CD4-positive, alpha-beta T cell treated with Interleukin-21 for 1 hour (primary cell): ENCODE data around the gene WIPF2.
"Not testable (repeated sequence)": the region's sequence is repeated elsewhere in the genome, so short reads cannot be mapped to it uniquely, and the experiment has no call there.

Experiments used
- DNase-seq: peaks from one replicate; pipeline ENCODE4 v3.0.0-alpha.2; 2020

The WIPF2 gene

DNA sequence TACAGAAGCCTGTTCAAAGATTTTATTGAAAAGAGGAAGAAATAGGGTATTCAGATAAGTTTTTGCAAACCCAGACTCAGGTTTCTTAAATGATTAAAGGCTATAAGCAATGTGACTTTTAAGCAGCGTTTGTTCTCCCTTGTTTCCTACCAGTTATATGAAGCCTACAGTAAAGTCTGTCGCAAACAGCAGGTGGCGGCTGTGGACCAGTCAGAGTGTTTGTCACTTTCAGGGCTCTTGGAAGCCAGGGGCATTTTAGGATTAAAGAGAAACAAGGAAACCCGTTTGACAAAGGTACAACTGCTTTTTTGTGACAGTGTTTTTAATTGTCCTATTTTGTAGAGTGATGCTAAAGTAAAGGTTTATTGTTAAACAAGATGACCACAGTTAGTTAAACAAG lies 82.2 kb downstream of the WIPF2 start:
- no peak for DNase-seq

DNA sequence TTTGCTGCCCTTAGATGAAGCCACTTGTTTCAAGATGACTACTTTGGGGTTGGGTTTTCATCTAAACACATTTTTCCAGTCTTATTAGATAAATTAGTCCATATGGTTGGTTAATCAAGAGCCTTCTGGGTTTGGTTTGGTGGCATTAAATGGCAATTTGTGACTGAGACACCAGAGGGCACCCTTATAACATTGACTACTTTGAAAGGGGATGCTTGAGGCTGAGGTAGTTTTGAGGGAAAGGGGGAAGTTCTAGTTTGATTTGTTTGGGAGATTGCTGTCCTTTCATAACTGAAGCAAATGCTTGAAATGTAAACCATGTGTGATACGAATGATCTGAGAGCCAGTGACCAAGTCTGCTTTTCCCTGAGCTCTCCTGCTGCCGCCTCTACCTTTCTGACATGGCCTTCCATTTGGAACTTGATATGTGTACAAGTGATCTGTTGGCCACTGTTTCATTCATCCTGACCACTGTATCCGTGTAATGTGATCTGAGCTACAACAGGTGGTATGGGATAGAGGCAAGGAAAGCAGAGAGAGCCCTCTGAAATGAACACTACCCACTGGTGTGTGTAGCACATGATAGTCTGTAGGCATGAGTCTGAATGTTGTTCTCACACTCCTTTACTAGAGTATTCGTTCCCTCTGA lies 84.0 kb downstream of the WIPF2 start:
- DNase-seq = peak; percentile 79

DNA sequence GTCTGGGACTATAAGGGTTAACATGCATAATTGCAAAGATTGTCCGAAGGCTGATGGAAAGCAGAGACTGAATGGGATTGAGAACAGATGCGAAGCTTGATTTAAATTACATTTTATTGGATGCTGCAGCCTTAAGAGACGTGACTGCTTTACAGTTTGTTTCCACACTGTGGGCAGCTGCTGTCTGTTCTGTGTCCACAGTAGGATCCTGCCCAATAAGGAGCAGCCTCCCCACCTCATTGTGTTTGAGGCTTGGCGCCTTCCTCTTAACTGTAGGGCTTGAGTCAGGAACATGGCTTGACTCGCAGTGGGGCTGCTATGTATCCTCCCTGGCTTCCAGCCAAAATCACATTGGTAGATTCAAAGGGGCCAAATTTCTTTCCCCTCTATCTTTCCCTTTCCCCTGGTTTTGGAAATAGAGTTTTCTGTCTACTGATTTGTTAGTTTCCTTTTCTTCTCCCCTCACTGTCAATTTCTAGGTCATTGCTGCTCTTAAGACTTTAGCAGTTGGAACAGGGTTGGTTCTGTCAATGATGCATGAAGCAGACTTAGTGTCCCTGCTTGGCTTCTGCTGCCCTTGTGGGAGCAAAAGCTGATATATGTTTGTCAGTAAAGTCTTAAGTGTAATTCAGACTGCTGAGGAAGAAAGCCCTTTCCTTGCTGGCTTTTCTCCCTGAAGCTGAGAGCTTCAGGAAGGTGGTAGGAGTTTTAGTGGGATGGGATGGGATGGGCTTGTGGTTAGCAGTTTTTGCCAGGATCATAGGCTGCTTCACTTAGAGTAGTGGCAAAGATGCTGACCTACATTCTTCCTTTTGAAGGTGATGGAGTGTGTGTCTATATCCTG lies 84.8 kb downstream of the WIPF2 start:
- DNase-seq = no peak

DNA sequence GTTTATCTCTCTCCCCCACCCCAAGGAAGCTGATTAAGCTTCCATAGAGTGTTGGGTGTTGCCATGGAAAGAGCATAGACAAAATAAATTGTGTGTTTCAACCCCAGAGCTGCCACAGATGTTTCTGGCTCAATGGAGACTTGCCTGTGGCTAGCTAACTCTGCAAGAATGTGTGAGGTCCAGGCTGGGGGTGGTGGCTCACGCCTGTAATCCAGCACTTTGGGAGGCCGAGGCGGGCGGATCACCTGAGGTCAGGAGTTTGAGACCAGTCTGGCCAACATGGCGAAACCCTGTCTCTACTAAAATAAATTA lies 85.4 kb downstream of the WIPF2 start:
- DNase-seq = not testable (repeated sequence)

DNA sequence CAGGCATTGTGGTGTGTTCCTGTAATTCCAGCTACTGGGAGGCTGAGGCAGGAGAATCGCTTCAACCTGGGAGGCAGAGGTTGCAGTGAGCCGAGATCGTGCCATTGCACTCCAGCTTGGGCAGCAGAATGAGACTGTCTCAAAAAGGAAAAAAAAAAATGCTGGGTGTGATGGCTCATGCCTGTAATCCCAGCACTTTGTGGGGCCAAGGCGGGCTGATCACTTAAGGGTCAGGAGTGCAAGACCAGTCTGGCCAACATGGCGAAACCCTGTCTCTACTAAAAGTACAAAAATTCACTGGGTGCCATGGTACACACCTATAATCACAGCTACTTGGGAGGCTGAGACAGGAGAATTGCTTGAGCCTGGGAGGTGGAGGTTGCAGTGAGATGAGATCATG lies 85.8 kb downstream of the WIPF2 start:
- DNase-seq = not testable (repeated sequence)

DNA sequence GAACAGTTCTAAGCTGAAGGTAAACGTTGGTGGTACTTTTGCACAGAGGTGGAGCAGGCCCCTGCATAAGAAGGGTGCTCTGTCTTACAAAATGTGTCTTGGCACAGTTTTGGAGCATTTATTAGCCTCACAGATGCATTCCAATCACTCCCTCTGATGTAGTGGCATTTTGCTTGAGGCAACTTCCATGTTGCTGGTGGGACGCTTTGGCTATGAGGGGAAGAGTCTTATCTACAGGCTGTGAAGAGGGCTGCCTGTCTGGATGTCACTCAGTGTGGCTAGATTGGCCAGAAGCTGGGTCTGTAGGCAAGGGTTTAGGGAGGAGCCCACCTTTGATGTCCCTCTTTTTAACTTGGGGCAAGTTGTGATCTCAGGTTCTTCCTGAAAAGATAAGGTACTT lies 87.3 kb downstream of the WIPF2 start:
- no peak for DNase-seq

DNA sequence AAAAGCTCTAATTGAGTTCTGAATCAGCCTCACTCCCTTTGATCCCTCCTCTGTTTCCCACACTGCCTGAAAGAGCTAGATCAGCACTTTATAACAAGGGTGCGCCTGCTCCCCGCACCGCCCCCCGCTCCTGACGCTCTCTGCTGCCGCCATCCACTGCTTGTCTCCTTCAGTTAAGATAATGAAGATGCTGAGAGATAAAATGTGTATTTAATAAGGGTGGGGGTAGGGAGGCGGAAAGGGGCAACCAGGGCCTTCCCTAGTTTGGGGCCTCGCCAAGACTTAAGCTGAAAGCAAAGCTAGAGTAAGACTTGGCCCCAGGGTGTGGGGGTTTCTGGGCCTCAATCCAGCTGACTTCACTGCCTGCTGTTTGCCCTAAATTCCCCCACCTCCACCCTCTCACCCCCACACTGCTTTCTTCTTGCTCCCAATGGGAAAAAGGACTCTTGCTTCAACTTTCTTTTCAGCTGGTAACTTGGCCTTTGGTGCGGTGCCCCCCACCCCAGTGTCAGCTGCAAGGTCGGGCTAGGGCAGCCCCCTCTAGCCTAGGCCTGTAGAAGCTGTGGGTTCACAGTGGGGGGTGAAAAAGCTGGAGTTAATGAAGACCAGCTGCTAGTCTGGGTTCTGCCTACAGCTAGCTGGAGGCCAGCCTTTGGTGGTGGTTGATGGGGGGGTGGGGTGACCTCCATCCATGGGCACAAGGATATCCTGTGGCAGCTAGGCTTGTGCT lies 88.1 kb downstream of the WIPF2 start:
- DNase-seq = peak; percentile 40

DNA sequence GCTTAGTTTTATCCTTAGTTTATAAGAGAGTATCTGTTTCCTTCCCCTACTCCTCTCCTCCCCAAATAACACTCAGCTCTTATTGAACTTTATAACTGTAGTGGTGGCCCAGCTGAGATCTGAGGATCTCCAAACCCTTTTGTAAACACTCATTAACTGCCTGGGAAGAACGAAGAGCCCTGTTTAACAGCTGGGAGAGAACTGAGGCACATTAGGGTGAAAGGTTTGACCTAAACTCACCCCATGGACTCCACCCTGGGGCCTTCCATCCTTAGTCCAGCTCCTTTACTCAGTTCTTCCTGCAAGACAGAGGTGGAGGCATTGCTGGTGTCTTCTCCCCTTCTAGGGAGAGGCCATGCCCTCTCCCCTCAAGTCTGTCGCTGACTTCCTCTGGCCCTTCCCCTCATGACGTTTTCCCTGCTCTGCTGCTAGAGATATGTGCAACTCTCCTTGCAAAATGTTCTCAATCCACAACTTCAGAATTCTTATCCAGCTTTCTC lies 88.7 kb downstream of the WIPF2 start:
- no peak for DNase-seq

DNA sequence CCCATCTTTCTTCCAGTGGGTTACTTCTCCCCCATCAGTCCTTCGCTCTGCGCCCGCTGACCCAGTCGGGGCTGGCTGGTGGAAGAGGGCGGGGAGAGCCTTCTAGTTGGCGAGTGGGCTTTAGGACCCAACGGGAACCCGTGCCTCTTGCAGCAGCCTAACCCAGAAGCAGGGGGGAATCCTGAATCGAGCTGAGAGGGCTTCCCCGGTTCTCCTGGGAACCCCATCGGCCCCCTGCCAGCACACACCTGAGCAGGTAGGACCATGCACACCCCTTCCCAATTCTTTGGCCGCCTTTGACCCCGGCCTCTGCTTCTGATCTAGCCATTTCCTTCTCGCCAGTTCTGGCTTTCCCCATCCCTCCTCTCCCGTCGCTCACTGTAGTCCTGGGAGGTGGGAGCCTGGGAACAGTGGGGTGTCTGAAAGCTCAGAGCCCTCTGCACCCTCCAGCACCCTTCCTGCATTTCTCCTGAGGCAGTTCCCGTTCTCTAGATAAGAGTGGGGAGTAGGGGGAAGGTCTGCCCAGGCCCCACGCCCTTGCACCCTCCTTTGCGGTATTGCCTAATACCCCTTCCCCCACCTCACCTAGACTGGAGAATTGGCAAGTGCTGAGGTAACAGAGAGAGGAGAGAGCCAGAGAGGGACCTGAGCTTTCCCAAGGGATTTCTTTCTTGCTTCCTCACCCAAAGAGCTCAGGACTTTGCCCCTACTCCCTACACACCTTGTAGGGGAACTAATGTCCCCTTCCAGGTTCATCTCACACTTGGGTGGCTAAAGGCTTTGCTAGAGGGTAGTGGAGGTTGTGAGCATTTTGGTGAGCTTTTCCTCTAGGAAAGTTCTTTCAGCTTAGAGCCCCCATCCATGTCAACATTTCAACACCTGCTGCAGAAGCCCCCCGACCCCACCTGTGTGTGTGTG lies 90.2 kb downstream of the WIPF2 start, which contains the start of gene RARA:
TSS of gene RARA (plus strand) at position 150 of the 918 bp plus-strand sequence. CDS start 22,039 bp downstream, outside the sequence.
- DNase-seq = peak; percentile 33

DNA sequence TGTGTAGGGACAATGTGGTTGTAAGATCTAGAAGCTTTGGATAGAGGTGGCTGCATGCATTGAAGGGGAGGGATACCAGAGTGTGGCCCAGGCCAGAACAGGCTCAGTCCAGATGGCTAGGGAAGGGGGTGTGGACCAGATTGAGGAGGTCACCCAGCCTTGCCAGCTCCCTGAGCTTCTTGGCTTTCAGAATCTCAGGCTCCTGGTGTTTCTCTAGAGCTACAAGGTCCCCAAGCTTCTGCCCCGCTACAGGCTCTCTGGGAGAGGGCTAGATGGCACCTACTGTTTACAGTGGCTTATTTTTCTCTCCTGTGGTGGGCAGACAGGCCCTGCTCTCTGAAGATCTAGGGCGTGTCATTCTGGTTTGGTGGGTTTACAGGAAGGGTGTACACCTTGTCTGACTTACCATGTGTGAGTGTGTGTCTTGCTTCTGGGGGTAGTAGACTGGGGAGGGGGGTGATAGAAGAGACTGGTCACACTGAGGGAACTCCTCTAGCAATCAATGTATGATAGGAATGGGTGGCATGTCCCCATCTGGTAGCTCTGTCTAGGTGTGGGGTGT lies 90.9 kb downstream of the WIPF2 start:
- peak; percentile 32 for DNase-seq

DNA sequence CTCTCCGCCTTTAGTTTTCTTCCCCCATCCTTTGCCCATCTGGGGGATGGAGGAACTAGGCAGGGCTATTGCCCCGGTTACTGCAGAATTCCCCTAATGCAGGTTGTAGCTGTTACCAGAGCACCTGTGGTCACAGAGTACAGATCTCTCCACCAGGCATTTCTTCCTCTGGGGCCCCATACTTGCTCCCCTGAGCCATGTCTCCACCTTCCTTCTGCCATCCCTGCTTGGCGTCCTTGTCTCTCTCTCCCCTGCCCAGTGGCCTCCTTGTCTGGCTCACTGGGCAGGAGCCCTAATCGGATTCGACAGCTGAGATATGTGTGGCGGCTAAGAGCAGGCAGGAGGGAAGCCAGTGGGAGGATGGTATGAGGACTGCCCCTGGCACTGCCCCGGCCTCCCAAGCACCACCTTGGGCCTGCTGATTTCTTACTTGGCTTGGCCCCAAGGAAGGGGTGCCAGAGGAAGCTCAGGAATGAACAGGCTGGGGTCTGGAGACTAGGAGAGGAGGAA lies 91.8 kb downstream of the WIPF2 start:
- no peak for DNase-seq

DNA sequence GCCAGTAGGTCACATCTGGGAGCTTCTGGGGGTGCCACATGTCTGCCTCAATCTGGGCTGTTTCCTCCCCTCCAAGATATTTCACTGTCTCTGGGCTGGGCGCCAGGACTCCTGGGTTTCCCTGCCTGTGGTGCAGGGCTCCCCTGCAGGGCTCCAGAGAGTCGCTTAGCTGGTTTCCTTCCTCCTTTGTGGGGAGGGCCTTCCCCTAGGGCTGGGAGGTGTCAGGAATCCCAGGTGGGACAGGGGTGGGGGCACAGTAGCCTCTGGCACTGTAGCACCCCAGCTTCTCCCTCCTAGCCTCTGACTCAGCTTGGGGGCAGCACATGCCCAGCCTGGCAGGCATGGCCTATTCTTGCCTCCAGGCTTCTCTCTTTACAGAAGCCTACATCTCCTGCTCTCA lies 92.5 kb downstream of the WIPF2 start:
- DNase-seq = no peak

DNA sequence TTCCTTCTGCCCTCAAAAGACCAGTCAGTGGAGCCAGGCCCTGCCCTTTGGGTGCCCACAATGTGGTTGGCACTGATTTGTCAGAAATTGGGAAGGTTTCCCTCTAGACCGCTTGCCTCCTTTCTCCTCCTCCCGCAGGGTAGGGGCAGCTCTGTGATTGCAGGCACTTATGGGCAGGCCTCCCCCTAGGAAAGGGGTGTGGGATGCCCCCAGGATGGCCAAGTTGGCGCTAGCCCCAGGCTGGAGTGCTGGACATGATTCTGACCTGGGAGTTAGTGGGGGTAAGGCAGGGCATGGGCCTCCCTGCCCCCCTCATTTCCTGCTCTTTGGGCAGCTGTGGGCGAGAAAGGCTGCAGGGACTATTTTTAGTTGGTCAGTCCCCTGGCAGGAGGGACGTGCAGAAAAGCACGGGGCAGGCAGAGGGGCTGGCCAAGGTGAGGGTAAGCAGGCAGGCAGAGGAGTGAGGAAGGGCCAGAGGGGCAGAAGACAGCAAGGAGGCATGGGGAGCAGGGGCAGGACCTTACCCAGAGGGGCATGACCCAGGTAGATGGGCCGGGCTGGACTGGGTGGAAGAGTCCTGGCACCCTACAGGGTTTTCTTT lies 93.1 kb downstream of the WIPF2 start:
- no peak for DNase-seq

DNA sequence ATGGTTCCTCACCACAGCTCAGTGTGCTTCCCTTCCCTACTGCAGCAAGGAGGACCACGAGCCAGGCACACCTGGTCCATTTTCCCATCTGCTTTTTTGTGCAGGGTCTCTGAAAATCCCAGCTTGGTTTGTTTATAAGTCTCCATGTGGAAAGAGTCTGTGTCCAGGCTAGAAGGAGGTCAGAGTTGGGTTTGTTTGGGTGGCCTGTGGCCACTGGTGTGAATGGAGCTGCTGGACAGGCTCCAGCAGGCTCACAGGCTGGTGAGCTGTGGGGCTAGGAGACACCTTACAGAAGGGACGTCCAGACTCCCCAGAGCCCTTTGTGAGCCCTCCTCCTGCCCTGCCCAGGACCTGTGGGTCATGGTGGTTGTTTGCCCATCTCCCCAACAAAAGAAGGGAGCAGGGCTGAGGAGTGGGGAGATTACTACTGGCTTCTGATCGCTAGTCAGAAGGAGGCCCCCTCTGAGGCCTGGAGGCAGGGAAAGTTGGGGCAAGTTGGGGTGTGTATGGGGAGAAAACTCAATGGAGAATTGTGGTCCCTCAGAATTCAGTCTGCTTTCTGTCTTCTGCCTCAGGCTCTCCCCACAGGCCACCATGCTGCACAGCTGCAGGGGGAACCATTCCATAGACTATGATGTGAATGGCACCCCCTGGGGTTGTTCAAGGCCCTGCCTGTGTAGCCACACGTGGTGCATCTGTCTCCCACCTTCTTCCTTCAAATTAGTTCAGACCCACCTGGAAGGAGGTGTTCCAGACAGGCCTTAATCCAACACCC lies 94.0 kb downstream of the WIPF2 start:
- no peak for DNase-seq

DNA sequence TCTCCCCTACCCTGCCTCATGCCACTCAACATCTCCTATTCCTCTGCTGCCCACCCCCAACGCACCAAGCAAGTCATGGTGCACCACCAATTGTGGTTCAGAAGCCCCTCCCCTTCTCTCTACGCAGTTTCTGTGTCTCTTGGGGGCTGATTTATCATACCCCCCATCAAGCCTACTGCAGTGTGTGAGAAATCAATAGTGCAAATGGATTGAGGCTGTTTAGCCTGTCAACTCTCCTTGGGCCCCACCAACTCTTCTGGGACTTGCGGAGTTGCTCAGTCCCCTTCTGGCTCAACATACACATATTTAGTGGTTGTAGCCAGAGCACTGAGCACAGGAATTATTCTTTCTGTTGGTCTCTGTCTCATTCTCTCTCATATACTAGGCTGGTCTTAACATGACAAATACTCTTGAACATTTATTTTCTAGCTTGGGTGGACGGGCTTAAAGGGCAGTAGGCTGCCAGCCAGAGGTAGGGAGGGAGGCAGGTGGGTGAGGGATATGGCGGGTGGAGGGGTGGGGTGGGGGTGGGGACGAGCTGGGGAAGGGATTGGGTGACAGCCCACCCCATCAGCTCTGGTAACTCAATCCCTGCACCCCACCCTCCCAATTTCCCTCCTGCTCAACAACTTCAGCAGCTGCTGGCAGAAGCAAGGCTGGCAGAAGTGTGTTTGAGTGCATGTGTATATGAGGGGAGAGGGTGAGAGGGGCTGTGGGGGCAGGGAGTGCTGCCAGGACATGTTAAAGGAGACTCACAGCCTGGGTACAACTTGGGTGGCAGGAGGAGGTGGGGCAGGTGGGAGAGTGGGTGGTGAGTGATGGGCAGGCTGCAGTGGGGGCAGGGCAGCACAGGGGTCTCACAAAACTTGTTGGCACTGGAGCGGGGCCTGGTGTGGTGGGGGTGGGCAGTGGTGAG lies 94.8 kb downstream of the WIPF2 start:
- DNase-seq = no peak

DNA sequence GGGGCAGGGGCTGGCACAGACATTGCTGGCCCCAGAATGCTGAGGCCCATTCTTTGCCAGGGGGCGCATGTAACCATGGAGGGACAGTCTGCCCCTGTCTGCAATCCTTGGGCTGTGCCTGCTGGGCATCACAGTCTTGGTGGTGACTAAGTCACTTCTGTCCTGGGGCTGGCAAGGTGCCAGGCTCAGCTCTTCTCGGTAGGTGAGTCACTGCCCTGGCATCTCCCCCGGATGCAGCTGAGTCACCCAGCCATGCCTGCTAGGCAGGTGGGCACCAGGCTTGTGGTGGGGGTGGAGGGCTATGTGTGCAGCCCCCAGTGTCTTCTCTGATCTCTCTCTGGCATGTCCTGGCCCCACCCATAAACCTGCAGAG lies 95.5 kb downstream of the WIPF2 start:
- DNase-seq = peak; percentile 83

DNA sequence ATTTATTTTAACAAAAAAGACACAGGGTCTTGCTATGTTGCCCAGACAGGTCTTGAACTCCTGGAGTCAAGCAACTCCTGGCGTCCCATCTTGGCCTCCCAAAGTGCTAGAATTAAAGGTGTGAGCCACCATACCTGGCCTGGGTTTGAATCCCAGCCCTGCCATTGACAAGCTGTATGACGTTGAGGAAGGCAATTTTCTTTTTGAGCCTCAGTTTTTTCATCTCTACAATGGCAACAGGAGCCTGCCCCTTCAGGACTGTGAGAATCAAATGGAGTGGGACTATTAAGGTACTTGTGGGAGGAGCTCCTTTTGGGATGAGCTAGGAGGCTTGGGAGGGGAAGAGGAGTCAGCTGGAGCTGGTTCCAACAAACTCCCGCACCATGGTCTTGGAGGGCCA lies 96.1 kb downstream of the WIPF2 start:
- DNase-seq = no peak

DNA sequence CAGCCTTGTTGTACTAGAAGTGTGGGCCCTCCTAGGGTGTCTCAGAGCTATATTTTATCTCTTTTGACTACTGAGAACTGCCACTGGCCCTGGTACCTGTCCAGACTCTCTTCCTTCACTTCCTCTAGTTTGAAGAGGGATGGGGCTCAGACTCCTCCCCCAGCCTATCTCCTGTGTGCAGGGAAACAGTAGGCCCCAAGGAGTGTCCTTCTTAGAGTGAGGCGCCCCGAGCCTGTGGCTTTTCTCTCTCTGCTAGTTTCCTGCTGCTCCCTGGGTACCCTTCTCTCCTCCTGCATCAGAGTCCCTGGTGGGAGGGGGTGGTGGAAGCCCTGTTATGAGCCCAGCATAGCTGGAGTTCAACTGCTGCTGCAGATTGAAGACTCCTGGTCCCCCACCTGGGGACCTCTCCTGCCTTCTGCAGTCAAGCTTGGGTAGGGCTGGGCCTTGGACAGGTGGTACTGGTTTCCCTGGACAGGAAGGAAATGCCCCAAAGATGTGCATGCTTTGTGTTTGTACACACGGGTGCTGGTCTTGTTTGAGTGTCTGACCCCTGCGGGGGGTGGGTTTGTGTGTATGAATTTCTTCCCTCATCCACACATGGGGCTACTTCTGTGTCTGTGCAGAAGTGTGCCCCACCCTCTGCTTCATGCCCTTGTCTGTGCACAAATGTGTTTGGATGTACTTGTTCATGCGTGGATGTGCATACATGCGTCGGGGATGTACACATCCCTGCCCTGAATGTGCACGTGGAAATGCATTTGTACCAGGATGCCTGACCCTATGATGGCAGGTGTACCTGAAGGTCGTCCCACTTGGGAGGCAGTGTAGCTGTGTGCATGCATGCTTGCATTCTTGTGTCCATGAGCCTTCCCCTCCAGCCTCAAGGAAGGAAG lies 96.8 kb downstream of the WIPF2 start:
- no peak for DNase-seq
